HepG2 (cell line): ENCODE data around the gene PREX1. TPM values are rescaled to one million over a fixed set of nuclear protein-coding genes. Genes with fewer than 3 reads are reported as not detected.

Experiments
- ATAC-seq: fragments of 200-7000 bp; cut with Tn5 transposase; 3 replicates; pipeline ENCODE4 v1.9.1; 2020; ENCODE audit warnings: mild to moderate bottlenecking, moderate library complexity
- BruUV-seq: library from RNA; stranded (reverse); fragments of 400-500 nt; replicated peaks from 2 replicates; lab custom pipeline; 2021; lab: Mats Ljungman, UMichigan
- CTCF ChIA-PET: fragments of 300-600 bp; formaldehyde crosslinking; extraction: SDS; loops from one replicate; lab custom pipeline; 2021; ENCODE audit warnings: low total read pairs, inconsistent platforms, low intra/inter-chr PET ratio; lab: Yijun Ruan, JAX
- POLR2A ChIA-PET: fragments of 350-600 bp; sonication (Branson Sonifier 250); formaldehyde crosslinking; loops from one replicate; lab custom pipeline; 2020; ENCODE audit warnings: antibody characterized with exemption, inconsistent platforms; lab: Yijun Ruan, JAX
- DNase-seq: peaks from one replicate; pipeline ENCODE4 v3.0.0-alpha.2; 2015; ENCODE audit warnings: low spot score
- FAIRE-seq: peaks from 3 replicates; lab custom pipeline; 2011; peaks lifted over from hg19 to GRCh38; lab: Jason Lieb, UNC
- H2AFZ ChIP-seq: one replicate; pipeline ENCODE4 v1.6.1; 2011; ENCODE audit warnings: low read length, inconsistent platforms
- H3K27ac ChIP-seq: fragments of 300-600 bp; 3 replicates; pipeline ENCODE4 v1.8.0; 2011; ENCODE audit warnings: mixed run types, mild to moderate bottlenecking, mixed read lengths, low read length, inconsistent platforms; ENCODE audit not compliant: insufficient read depth; ENCODE audit errors: extremely low read length
- H3K27me3 ChIP-seq, 2 experiments: fragments of 200-600 bp in 1 of 2; 2 replicates in 1 of 2; 3 replicates in 1 of 2; pipeline versions ENCODE4 v1.6.0 to v1.8.0; 2011; ENCODE audit warnings: low read length in 2 of 2, mild to moderate bottlenecking in 2 of 2, moderate library complexity in 2 of 2, inconsistent platforms in 1 of 2; ENCODE audit not compliant: insufficient read depth in 2 of 2, control insufficient read depth in 1 of 2
- H3K36me3 ChIP-seq, 2 experiments: fragments of 200-600 bp in 1 of 2; replicated peaks in 1 of 2; 2 replicates in 1 of 2; 3 replicates in 1 of 2; pipeline versions ENCODE4 v1.5.1 to v1.8.0; 2011; ENCODE audit warnings: low read length in 2 of 2, inconsistent platforms in 1 of 2; ENCODE audit not compliant: insufficient read depth in 2 of 2, control insufficient read depth in 1 of 2
- H3K4me1 ChIP-seq: 2 replicates; pipeline ENCODE4 v1.5.1; 2012; ENCODE audit warnings: low read length, inconsistent platforms; ENCODE audit not compliant: insufficient read depth
- H3K4me2 ChIP-seq: 2 replicates; pipeline ENCODE4 v1.6.0; 2011; ENCODE audit warnings: low read depth, low read length, inconsistent platforms
- H3K4me3 ChIP-seq, 3 experiments: fragments of 200-600 bp in 1 of 3; sonication (generic), shearing (Covaris generic) in 1 of 3; replicated peaks in 1 of 3; 2 replicates each; pipeline ENCODE4 v1.5.1; 2011 to 2016; ENCODE audit warnings: low read length in 3 of 3, inconsistent platforms in 2 of 3, low read depth in 2 of 3, mild to moderate bottlenecking in 2 of 3, control low read depth in 1 of 3, mixed read lengths in 1 of 3; ENCODE audit not compliant: insufficient read depth in 1 of 3
- H3K79me2 ChIP-seq: one replicate; pipeline ENCODE4 v1.6.1; 2011; ENCODE audit warnings: low read length, inconsistent platforms; ENCODE audit not compliant: insufficient read depth
- H3K9ac ChIP-seq: 2 replicates; pipeline ENCODE4 v1.6.0; 2011; ENCODE audit warnings: mild to moderate bottlenecking, low read depth, low read length, inconsistent platforms; ENCODE audit not compliant: insufficient read depth
- H3K9me3 ChIP-seq: 2 replicates; pipeline ENCODE4 v1.5.1; 2012; ENCODE audit warnings: mild to moderate bottlenecking, low read length
- H4K20me1 ChIP-seq: 2 replicates; pipeline ENCODE4 v1.6.0; 2011; ENCODE audit warnings: inconsistent platforms, mild to moderate bottlenecking, low read length, moderate library complexity; ENCODE audit not compliant: insufficient read depth
- MLLT10 ChIP-seq: sonication (generic); formaldehyde crosslinking; IDR thresholded peaks from 2 replicates; pipeline ENCODE4 v1.4.0; 2020; ENCODE audit warnings: missing genetic modification reagents
- ZBTB7B ChIP-seq: sonication (generic); formaldehyde crosslinking; IDR thresholded peaks from 2 replicates; pipeline ENCODE4 v1.4.0; 2020; ENCODE audit warnings: missing genetic modification reagents
- ZNF629 ChIP-seq: sonication (generic); formaldehyde crosslinking; conservative IDR thresholded peaks from 2 replicates; pipeline ENCODE4 v1.5.0; 2020; ENCODE audit warnings: missing genetic modification reagents
- ZNF768 ChIP-seq: sonication (generic); formaldehyde crosslinking; IDR thresholded peaks from 2 replicates; pipeline ENCODE4 v1.4.0; 2020; ENCODE audit warnings: missing genetic modification reagents
- ZNF776 ChIP-seq: sonication (generic); formaldehyde crosslinking; IDR thresholded peaks from 2 replicates; pipeline ENCODE4 v1.4.0; 2020; ENCODE audit warnings: mild to moderate bottlenecking, missing genetic modification reagents
- ZNF879 ChIP-seq: sonication (generic); formaldehyde crosslinking; IDR thresholded peaks from 2 replicates; pipeline ENCODE4 v1.8.1; 2023; ENCODE audit warnings: missing genetic modification reagents
- ZNF891 ChIP-seq: sonication (generic); formaldehyde crosslinking; IDR thresholded peaks from 2 replicates; pipeline ENCODE4 v1.5.0; 2020; ENCODE audit warnings: mild to moderate bottlenecking, missing genetic modification reagents
- WGBS: methylation state at CpG from one replicate; pipeline ENCODE4 v1.1.6; 2017; ENCODE audit warnings: low lambda C conversion rate; 5-methylcytosine and 5-hydroxymethylcytosine counted together
- in situ Hi-C: cut with HindIII; loops from 2 replicates; pipeline ENCODE4 v1.10.0; 2017; ENCODE audit warnings: low pct_unique_long_range_greater_than_20kb; ENCODE audit not compliant: extremely low pct_ligation_motif_present
- intact Hi-C: fragments of 100-400 bp; cut with micrococcal nuclease; formaldehyde crosslinking; loops from one replicate; pipeline ENCODE4 v1.10.0; 2022; ENCODE audit not compliant: unreplicated experiment
- polyA plus RNA-seq, 8 experiments: library from polyadenylated mRNA; depleted of rRNA in 3 of 8; stranded (reverse) in 7 of 8; unstranded in 1 of 8; fragments of >200 nt; fragmentation: Illumina TruSeq in 4 of 8; extraction: Trizol in 4 of 8; gene quantifications; 2 replicates each; pipeline versions ENCODE4 v1.2.1 to v1.2.3, GENCODE V29; 2011 to 2016; ENCODE audit warnings: low read depth in 4 of 8, missing spikeins in 1 of 8, mixed read lengths in 1 of 8; ENCODE audit not compliant: insufficient read depth in 1 of 8
- total RNA-seq, 5 experiments: library from RNA; depleted of rRNA; stranded (reverse); fragments of >200 nt; fragmentation: Illumina TruSeq; extraction: Trizol; gene quantifications; 2 replicates each; pipeline ENCODE4 v1.2.3, GENCODE V29; 2016; ENCODE audit warnings: low read depth in 1 of 5
- TF ChIP-seq, protein P1 (sequence below): sonication (generic); formaldehyde crosslinking; IDR thresholded peaks from 2 replicates; pipeline ENCODE4 v1.5.1; 2020; ENCODE audit warnings: missing genetic modification reagents, mild to moderate bottlenecking, borderline replicate concordance
- TF ChIP-seq, protein P2 (sequence below), 2 experiments: IDR thresholded peaks; 2 replicates each; pipeline ENCODE4 v1.6.1; 2011 to 2012; ENCODE audit warnings: low read length in 2 of 2, borderline replicate concordance in 1 of 2, low read depth in 1 of 2, mild to moderate bottlenecking in 1 of 2, moderate library complexity in 1 of 2

Gene PREX1
- total and polyA plus RNA-seq, 2 of the 13 experiments (the other 11 are each of a cell fraction or from before 2014, with no cell fraction given) = 0.02 to 0.04 TPM

DNA sequence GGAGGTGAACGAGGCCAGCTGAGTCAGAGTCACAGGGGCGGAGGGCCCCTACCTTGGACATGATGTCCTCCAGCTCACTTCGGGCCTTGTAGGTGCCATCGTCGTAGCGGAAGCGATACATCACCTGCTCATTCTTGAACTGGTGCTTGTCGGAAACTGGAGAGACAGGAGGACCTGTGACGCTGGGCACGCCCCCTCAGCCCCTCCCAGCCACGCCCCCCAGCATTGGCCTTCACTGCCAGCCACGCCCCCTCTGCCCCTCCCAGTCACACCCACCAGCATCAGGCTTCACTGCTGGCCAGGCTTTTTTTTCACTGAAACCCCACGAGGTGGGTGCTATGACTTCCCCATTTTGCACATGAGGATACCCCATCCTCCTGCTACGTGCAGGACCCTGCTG, 148.2 kb downstream of the PREX1 start:
- no peak overlapping the region for H2AFZ ChIP-seq
- no peaks in the 10 kb centered on the region for H4K20me1 ChIP-seq
- TF ChIP-seq ZNF879 (CRISPR knock-in tag) (no peak), ZNF776 (0 out of 2 replicates have a peak, but pooled peaks have one; percentile 31)
- peaks cover 13% of the 10 kb centered on the region for H3K4me1 ChIP-seq
- no peaks in the 10 kb centered on the region for H3K36me3 ChIP-seq
- H3K27ac ChIP-seq = no peak overlapping the region
- FAIRE-seq (no peak), DNase-seq (no peak), ATAC-seq (no peak)
- BruUV-seq = no TSS peak
- WGBS = 50% methylated on average over 14 of the region's 14 CpGs
- intact Hi-C loops (no loop called here), in situ Hi-C loops (no loop called here)
- no peak overlapping the region for H3K4me3 ChIP-seq
- ChIA-PET CTCF (no interaction called here), POLR2A (no interaction called here)
- peaks cover 3 to 40% of the 10 kb centered on the region in 2 experiments; a peak in 4 of 5 replicates for H3K27me3 ChIP-seq
- H3K79me2 ChIP-seq = no peaks in the 10 kb centered on the region
- no peak overlapping the region for H3K9ac ChIP-seq
- H3K9me3 ChIP-seq = no peaks in the 10 kb centered on the region
- no peak overlapping the region for H3K4me2 ChIP-seq

DNA sequence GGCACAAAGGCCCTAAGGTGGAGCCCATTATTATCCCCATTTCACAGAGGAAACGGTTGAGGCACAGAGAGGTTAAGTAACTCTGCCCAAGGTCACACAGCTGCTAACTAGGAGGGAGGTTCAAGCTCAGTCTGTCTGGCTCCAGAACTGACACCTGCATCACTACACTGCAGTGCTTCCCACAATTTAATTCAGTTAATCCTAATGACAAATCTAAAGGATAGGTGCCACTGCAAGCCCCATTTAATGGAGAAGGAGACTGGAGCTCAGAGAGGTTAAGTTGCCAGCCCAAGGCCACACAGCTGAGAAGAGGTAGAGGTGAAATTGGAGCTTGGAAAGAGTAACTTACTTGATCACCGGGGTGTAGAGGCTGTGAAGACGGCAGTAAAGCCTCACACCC, 148.8 kb downstream of the PREX1 start:
- ChIA-PET POLR2A (no interaction called here), CTCF (no interaction called here)
- no peaks in the 10 kb centered on the region for H3K36me3 ChIP-seq
- 45% methylated on average over 3 of the region's 3 CpGs for WGBS
- no peak overlapping the region for H3K4me2 ChIP-seq
- no peaks in the 10 kb centered on the region for H4K20me1 ChIP-seq
- TF ChIP-seq, protein P1, sequence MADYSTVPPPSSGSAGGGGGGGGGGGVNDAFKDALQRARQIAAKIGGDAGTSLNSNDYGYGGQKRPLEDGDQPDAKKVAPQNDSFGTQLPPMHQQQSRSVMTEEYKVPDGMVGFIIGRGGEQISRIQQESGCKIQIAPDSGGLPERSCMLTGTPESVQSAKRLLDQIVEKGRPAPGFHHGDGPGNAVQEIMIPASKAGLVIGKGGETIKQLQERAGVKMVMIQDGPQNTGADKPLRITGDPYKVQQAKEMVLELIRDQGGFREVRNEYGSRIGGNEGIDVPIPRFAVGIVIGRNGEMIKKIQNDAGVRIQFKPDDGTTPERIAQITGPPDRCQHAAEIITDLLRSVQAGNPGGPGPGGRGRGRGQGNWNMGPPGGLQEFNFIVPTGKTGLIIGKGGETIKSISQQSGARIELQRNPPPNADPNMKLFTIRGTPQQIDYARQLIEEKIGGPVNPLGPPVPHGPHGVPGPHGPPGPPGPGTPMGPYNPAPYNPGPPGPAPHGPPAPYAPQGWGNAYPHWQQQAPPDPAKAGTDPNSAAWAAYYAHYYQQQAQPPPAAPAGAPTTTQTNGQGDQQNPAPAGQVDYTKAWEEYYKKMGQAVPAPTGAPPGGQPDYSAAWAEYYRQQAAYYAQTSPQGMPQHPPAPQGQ (CRISPR knock-in tag) = no peak
- TF ChIP-seq ZBTB7B (CRISPR knock-in tag) (no peak), ZNF891 (no peak), MLLT10 (CRISPR knock-in tag) (no peak), ZNF629 (CRISPR knock-in tag) (peak; percentile 45; the same call in 1 of the 2 replicates), ZNF768 (CRISPR knock-in tag) (peak; percentile 70; the same call in 1 of the 2 replicates)
- TF ChIP-seq, protein P2, sequence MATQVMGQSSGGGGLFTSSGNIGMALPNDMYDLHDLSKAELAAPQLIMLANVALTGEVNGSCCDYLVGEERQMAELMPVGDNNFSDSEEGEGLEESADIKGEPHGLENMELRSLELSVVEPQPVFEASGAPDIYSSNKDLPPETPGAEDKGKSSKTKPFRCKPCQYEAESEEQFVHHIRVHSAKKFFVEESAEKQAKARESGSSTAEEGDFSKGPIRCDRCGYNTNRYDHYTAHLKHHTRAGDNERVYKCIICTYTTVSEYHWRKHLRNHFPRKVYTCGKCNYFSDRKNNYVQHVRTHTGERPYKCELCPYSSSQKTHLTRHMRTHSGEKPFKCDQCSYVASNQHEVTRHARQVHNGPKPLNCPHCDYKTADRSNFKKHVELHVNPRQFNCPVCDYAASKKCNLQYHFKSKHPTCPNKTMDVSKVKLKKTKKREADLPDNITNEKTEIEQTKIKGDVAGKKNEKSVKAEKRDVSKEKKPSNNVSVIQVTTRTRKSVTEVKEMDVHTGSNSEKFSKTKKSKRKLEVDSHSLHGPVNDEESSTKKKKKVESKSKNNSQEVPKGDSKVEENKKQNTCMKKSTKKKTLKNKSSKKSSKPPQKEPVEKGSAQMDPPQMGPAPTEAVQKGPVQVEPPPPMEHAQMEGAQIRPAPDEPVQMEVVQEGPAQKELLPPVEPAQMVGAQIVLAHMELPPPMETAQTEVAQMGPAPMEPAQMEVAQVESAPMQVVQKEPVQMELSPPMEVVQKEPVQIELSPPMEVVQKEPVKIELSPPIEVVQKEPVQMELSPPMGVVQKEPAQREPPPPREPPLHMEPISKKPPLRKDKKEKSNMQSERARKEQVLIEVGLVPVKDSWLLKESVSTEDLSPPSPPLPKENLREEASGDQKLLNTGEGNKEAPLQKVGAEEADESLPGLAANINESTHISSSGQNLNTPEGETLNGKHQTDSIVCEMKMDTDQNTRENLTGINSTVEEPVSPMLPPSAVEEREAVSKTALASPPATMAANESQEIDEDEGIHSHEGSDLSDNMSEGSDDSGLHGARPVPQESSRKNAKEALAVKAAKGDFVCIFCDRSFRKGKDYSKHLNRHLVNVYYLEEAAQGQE (IDR thresholded peaks at IDR 0.05; ENCODE audit: borderline replicate concordance in 1 of 2, low read depth in 1 of 2, low read length in 2 of 2) = no peak
- H3K27me3 ChIP-seq = peaks cover 3 to 39% of the 10 kb centered on the region in 2 experiments; a peak in 4 of 5 replicates
- no peak for DNase-seq
- H3K79me2 ChIP-seq = no peaks in the 10 kb centered on the region
- no peak overlapping the region for H3K9ac ChIP-seq
- H2AFZ ChIP-seq = no peak overlapping the region
- H3K9me3 ChIP-seq = no peaks in the 10 kb centered on the region
- FAIRE-seq = no peak
- H3K27ac ChIP-seq = no peak overlapping the region
- no TSS peak for BruUV-seq
- in situ Hi-C loops = no loop called here
- ATAC-seq = no peak
- intact Hi-C loops = no loop called here
- no peak overlapping the region for H3K4me3 ChIP-seq
- peaks cover 13% of the 10 kb centered on the region for H3K4me1 ChIP-seq
